M059J (cell line): ENCODE data around the gene SEMA7A. TPM values are rescaled to one million over a fixed set of nuclear protein-coding genes. Genes with fewer than 3 reads are reported as not detected.

ENCODE experiments used
- DNase-seq: peaks from one replicate; pipeline ENCODE4 v3.0.0-alpha.2; 2012; ENCODE audit warnings: low read depth
- total RNA-seq: library from RNA; depleted of rRNA; stranded (reverse); fragments of >200 nt; shearing (Covaris generic); gene quantifications from 2 replicates; pipeline ENCODE4 v1.2.3, GENCODE V29; 2014

SEMA7A gene
- total RNA-seq, 1 experiment from 2014 or later: 37.5 TPM

GRCh38 chr15:74451861-74452835, 18.4 kb upstream of the SEMA7A start:
- DNase-seq: no peak

DNA sequence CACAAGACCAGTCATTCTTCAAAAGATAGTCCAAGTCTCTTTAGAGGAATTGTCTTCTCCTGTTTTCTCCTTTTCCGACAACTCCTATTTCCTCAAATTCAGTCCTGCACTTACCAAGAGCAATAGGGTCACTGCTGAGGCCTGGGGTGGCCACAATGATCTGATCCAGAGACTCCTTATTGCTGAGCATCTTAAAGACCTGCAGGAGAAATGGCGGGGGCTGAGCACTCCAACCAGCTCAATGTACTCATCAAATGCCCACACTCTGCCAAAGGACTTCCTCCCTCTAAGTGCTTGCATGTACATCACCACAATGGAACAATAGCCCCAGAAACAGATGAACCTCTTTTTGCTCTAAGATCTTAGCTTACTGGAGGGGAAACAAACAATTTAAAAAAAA, 17.6 kb upstream of the SEMA7A start:
- no peak for DNase-seq

- no peak for DNase-seq
Observed at GRCh38 chr15:74449643-74450205, 16.0 kb upstream of the SEMA7A start.

- DNase-seq: no peak
Observed at GRCh38 chr15:74449095-74449494, 15.3 kb upstream of the SEMA7A start.

GRCh38 chr15:74445816-74446763, 12.3 kb upstream of the SEMA7A start:
- no peak for DNase-seq

GRCh38 chr15:74444106-74445062, 10.6 kb upstream of the SEMA7A start:
- no peak for DNase-seq

DNA sequence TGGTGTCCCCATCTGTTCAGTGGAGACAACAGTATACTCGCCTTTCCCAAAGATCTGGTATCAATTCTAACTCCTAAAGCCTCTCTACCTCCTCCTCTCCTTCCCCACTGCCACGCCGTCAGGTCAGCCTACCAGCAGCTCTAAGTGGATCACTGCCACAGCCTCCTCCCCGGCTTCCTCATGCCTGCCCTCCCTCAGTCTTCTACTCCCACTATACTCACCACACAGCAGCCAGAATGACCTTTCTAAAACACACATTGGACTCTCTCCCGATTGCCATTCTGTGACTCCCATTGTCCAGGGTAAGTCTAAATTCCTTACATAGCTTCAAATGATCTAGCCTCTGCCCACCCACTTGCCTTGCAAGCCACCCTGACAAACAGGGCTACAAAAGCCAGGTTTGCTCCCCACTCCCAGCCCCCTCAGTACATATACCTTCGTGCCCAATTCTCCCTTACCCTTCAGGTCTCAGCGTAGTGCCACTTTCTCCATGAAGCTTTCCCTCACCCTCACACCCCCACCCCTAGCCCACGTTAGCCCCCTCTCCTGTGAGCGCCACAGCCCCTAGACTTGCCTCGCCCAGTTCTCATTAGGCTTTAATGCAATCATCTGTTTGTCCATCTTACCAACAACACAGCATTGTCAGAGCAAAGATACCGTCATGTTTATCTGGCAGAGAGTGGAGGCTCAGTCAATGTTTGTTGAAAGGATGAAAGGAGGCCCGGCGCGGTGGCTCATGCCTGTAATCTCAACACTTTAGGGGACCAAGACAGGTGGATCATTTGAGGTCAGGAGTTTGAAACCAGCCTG, 9.5 kb upstream of the SEMA7A start:
- no peak for DNase-seq

GRCh38 chr15:74442604-74443003, 8.8 kb upstream of the SEMA7A start:
- no peak for DNase-seq

- DNase-seq: no peak
Observed at GRCh38 chr15:74442063-74442462, 8.3 kb upstream of the SEMA7A start.

DNA sequence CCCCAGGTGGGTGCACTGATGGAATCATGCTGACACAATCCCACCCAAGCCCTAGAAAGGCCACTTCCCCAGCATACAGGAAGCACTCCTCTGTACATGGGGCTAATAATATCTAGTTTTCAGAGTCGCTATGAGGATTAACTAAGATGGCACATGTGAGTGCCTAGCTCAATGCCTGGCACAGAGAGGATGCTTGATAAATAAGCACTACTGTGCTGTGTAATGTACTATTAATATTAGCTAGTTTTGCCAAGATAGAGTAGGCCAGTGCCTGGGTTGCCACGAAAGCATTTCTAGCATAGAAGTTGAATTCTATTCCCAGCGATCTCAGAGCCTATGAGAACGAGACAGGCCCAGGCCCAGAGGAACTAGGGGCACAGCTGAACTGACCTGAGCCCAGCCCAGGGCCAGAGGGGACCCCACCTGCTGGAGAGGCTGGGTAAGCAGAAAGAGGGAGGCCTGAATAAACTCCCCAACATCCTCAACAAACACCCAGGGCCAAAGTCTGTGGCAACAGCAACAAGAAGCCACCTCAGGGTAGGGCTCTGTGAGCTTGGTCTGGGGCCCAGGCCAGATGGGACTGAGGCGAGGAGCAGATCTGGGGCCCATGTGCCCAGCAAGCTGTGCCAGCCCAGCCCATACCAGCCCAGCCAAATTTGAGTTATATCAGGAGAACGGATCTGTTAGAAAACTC, 7.6 kb upstream of the SEMA7A start:
- no peak for DNase-seq

DNA sequence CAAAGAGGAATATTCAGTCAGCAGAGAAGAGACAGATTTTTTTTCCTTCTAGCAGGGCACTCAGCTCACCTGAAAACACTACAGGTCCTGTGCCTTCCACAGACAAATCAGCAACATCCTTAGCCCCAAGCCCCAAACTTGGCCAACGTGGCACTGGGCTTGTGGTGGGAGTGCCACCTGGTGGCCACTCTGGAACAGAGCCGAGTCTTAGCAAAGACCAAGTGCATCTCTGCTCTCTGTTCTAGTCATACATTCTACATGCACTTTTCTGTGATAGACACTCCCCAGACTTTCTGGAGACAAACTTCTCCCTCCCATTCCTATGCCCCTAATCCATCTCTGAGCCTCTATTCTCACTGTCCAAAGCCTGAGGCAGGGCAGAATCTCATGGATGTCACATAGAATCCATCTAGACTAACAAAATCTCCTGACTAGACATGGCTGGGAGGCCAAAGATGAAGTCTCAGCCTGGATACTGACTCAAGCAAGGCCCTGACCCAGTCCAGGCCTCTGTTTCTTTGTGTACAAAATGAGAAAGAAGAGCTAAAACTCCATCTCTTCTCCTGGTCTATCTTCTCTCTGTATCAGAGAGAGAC, 5.1 kb upstream of the SEMA7A start:
- peak; percentile 71 for DNase-seq

DNA sequence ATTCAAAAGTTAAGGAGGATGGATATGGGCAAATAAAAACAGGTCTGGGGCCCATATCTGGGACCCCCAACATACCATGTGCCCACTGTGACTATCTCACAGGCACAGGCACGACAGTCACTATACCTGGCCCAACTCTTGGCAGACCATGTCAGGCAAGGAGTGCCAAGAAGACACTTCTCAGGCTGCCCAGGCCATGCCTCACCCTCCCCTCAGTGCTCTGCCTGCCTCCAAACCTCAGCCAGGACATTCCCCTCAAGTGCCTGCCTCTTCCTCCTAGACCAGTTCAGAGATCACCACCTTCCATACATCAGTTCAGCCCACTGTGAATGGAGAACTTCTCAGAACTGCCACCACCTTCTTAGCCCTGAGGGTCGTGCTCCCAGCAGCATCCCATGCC, 4.4 kb upstream of the SEMA7A start:
- no peak for DNase-seq

DNA sequence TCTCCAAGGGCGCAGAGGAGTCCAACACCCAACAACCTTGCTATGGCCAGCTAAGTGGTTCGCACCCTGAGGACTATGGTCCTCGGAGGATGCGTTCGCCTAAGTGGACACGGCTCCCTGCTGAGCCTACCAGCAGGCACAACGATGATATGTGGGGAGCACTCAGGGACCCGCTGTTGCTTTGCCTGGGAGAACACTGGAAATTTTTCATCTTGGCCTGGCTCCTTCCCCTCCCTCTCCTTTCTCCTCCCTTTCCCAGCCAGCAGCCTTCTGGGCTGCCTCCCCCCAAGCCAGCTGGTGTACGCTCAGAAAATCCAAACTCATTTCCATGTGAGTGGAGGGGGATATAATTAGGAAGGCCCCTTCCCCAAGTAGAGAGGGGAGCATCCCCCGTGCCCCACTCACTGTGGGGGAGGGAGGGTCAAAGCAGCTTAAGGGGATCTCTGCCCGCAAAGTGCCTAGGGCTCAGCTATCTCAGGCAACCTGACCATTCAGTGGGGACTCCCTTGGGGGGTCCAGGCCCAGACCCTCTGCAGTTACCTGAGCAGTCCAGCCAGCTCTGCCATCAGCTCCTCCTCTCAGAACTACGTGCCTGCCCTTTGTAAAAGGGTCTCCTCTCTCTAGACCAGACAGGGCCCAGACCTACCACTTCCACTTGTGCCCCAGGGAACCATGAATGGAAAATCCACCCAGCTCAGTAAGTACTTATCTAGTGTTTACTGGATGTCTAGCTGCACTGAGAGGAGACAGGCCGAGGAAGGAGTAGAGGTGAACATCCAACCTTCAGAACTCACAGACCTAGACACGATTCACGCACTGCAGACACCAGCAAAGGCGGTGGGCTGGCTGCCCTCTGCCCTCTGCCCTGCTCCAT, 742 bp upstream of the SEMA7A start:
- no peak for DNase-seq

- no peak for DNase-seq
Observed at GRCh38 chr15:74432968-74433591, 678 bp downstream of the SEMA7A start.

DNA sequence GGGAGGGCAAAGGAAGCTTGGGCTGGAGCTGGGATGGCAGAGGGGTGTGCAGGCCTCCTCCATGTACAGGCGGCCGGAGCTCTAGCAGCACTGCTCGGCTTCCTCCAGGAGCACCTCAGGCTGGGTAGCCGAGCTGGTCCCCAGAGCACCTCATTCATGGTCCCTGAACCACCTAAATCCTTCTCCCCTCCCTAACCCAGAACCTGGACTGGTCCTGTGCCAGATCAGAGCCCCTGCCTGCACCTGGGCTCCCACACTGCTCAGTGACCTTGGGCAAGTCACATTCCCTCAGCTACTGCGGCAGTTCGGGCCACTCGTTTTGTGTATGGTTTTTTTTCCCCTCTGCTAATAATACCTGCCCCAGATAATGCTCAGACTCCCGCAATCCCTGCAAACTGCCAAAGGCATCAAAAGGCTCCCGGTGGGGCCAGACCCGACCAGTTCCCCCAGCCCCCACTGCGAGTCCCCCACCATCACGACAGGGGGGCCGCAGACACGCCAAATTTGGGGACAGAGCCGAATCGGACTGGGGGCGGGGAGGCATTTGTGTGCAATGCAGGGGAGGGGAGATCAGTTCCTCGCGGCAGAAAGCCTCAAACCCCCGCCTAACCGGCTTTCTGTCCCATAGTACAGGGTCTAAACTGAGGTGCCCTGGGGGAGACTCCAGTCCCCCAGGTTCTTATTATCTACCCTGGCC, 1.3 kb downstream of the SEMA7A start:
- DNase-seq: no peak

- no peak for DNase-seq
Observed at GRCh38 chr15:74431645-74432044, 2.1 kb downstream of the SEMA7A start.

- no peak for DNase-seq
Observed at GRCh38 chr15:74431116-74431515, 2.6 kb downstream of the SEMA7A start.
